GM18870 (cell line): ENCODE results near the gene SYNGAP1.
"Not testable (repeated sequence)": the region's sequence is repeated elsewhere in the genome, so short reads cannot be mapped to it uniquely, and the experiment has no call there.

Source experiments
- ATAC-seq: cut with Tn5 transposase; IDR thresholded peaks from one replicate; pipeline ENCODE4 v1.9.1; 2021; ENCODE audit warnings: moderate library complexity; ENCODE audit not compliant: unreplicated experiment

The SYNGAP1 gene

GRCh38 chr6:33459226-33459625 is 39.4 kb downstream of the SYNGAP1 start:
- no peak for ATAC-seq

DNA sequence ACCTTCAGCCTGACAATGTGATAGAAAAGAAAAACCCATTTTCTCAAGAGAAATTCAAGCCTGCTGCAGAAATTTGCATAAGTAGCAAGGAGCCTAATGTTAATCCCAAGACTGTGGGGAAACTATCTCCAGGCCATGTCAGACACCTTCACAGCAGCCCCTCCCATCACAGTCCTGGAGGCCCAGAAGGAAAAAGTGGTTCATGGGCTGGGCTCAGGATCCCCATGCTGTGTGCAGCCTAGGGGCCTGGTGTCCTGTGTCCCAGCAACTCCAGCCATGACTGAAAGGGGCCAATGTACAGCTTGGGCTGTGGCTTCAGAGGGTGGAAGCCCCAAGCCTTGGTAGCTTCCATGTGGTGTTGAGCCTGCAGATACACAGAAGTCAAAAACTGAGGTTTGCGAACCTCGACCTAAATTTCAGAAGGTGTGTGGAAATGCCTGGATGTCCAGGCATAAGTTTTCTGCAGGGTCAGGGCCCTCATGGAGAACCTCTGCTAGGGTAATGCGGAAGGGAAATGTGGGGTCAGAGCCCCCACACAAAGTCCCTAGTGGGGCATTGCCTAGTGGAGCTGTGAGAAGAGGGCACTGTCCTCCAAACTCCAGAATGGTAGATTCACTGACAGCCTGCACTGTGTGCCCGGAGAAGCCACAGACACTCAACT is 46.3 kb downstream of the SYNGAP1 start:
- ATAC-seq: no peak

- ATAC-seq: no peak
These were observed 47.2 kb downstream of the SYNGAP1 start for GRCh38 chr6:33467091-33467490.

DNA sequence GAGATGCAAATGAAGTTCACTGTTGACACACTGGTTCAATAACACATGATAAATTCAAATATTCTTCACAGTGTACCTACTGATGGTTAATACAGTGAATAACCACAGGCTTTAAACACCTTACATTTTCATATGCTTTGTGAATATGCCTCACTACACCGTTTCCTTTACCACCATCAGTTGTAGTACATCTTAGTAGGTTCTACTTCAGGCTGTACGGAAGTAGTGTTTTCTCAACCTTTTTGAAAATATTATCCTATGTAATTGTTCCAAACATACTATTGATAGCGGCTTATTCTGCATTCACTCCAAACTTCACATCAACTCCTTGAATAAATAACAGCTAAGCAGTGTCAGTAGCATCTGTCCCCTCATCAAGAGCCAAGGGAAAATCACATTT is 49.8 kb downstream of the SYNGAP1 start:
- ATAC-seq: no peak

DNA sequence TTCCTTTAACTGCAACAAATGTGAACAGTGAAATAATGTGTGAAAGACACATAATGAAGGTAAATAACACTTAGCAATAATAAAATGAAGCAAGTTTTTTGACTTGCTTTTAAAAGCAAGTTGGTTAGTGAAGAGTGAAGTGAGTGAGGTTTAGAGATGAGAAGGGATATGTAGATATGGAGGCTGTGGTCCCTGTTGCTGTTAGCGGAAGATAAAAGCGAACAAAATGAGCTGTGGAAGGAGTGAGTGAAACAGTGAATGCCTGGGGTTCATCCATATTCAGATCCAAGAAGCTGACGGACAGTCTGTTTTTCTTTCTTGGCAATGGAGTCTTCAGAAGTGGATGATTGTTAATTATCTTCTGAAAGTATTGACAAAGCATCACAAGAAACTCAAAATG is 58.0 kb downstream of the SYNGAP1 start:
- ATAC-seq: no peak

DNA sequence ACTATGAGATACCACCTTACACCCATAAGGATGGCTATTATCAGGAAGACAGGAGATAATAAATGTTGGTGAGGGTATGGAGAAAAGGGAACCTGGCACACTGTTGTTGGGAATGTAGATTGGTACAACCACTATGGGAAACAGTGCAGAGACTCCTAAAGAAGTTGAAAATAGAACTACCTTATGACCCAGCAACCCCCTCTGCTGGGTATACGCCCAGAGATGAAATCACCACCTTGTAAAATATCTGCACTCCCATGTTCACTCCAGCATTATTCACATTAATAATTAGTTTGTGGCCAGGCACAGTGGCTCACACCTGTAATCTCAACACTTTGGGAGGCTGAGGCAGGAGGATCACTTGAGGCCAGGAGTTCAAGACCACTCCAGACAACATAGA is 61.3 kb downstream of the SYNGAP1 start:
- no peak for ATAC-seq

DNA sequence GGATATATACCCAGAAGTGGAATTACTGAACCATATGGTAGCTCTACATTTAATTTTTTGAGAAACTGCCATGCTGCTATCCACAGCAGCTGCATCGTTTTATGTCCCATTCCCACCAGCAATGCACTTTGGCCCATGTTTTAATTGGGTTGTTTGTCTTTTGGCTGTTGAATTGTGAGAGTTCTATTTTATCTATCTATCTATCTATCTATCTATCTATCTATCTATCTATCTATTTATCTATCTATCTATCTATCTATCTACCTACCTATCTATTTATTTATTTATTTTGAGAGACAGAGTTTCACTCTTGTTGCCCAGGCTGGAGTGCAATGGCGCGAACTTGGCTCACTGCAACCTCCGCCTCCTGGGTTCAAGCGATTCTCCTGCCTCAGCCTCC is 62.8 kb downstream of the SYNGAP1 start:
- not testable (repeated sequence) for ATAC-seq

GRCh38 chr6:33483678-33484077 is 63.8 kb downstream of the SYNGAP1 start:
- no peak for ATAC-seq

DNA sequence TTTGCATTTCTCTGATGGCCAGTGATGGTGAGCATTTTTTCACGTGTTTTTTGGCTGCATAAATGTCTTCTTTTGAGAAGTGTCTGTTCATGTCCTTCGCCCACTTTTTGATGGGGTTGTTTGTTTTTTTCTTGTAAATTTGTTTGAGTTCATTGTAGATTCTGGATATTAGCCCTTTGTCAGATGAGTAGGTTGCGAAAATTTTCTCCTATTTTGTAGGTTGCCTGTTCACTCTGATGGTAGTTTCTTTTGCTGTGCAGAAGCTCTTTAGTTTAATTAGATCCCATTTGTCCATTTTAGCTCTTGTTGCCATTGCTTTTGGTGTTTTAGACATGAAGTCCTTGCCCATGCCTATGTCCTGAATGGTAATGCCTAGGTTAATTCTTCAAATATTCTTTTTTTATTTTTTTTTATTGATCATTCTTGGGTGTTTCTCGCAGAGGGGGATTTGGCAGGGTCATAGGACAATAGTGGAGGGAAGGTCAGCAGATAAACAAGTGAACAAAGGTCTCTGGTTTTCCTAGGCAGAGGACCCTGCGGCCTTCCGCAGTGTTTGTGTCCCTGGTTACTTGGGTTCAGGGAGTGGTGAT is 64.9 kb downstream of the SYNGAP1 start:
- ATAC-seq: not testable (repeated sequence)

GRCh38 chr6:33485680-33486079 is 65.8 kb downstream of the SYNGAP1 start:
- not testable (repeated sequence) for ATAC-seq

GRCh38 chr6:33488339-33488738 is 68.5 kb downstream of the SYNGAP1 start:
- ATAC-seq: no peak

GRCh38 chr6:33490198-33490597 is 70.3 kb downstream of the SYNGAP1 start:
- no peak for ATAC-seq

DNA sequence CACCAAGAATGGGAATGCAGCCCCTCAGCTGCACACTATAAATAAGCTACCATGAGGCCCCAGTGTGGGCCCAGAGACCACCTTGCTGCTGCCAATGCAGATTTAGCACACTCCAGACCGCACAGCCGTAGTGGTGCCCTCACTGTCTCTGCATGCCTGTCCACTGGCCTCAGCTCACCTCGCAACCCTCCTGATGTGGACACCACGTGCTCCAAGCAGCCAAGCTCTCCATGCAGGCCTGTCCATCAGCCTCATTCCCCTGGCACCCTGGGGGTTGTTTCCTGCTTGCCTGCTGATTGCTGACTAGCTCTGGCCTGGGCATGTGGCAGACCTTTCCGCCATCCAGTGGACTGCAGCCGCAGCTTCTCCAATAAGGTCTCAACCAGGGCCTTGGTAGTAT is 70.8 kb downstream of the SYNGAP1 start:
- no peak for ATAC-seq

GRCh38 chr6:33492093-33492492 is 72.2 kb downstream of the SYNGAP1 start:
- no peak for ATAC-seq

- ATAC-seq: no peak
These were observed 77.3 kb downstream of the SYNGAP1 start for GRCh38 chr6:33497157-33497556.

- ATAC-seq: no peak
These were observed 82.6 kb downstream of the SYNGAP1 start for GRCh38 chr6:33502486-33502885.

DNA sequence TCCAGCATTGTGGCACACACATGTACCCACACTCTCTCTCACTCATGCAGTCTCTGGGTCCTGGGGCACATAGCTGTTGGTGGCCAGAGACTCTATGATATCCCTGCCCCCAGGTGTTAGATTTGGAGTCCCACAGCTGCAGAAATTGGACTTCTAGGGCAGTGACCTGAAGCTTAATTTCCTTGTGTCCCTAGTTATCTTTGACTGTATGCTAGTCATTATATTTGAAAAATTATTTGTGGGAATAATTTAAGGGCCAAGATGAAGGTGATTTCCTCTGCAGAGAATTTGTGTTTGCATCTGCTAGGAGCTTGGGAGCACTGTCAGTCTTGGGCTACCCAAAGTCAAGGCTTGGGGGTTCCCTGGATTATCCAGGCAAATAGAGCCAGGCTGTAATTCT is 84.6 kb downstream of the SYNGAP1 start:
- no peak for ATAC-seq
